ENCODE data around the gene S1PR4.
"Not testable (repeated sequence)": the region's sequence is repeated elsewhere in the genome, so short reads cannot be mapped to it uniquely, and the experiment has no call there.

The S1PR4 gene

GRCh38 chr19:3196064-3196932 lies 17.7 kb downstream of the S1PR4 start:
- DNase-seq (ENCODE audit: low read depth), result no peak

DNA sequence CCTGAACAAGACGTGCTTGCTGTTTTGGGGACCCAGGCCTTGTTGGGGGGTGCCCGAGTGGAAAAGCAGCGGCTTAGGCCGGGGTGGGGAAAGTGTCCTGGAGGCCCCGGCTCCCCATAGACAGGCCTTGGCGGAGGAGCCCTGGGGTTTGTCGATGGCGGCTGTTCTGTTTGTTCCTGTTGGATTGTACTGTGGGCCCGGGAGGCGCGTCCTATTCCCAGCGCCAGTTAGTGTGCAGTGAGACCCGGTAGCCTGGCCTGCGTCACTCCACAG lies 18.3 kb downstream of the S1PR4 start:
- no peak for DNase-seq (ENCODE audit: low read depth)

GRCh38 chr19:3198901-3199700 lies 20.5 kb downstream of the S1PR4 start:
- DNase-seq (ENCODE audit: low read depth), result no peak

DNA sequence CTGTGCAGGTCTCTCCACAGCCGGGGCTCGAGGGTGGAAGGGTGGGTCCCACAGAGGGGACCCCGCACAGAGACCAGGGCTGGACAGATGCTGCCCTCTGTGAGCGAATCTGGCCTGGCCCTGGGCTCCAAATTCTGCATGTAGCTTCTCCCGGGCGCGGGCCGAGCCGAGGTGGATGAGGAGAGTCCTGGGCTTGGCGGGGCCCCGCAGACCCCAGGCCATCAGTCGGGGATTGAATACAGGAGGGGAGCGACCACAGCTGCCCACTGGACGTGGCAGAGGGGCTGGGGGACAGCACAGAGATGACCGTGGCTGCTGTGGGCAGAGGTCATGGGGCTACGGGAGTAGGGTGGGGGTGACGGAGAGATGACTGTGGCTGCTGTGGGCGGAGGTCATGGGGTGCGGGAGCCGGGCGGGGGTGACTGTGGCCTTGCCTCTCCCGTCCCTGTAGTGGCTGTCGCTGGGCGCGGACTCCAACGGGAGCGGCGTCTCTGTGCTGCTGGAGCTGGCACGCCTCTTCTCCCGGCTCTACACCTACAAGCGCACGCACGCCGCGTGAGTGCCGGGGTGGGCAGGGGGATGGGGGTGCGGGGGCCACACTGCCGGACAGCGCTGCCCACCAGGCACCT lies 22.6 kb downstream of the S1PR4 start:
- no peak for DNase-seq (ENCODE audit: low read depth)

DNA sequence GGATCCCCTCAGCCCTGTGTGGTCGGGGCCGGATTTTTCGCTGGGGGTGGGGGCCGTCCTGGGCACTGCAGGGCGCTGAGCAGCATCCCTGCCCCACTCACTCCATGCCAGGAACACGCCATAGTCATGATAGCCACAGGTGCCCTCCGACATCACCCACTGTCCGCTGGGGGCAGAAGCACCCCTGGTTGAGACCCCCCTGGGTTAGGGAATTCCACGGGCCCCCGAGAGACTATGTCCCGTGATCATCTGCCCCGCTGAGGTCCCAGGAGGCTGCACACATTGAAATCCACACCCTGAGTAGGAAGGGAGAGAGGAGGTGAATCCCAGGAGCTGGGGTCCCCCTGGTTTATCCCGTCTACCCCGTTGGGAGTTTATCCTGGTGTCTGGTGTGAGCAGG lies 23.3 kb downstream of the S1PR4 start:
- no peak for DNase-seq (ENCODE audit: low read depth)

- no peak for DNase-seq (ENCODE audit: low read depth)
Observed at GRCh38 chr19:3202346-3202745, 23.8 kb downstream of the S1PR4 start.

- DNase-seq (ENCODE audit: low read depth), result not testable (repeated sequence)
Observed at GRCh38 chr19:3202895-3203294, 24.3 kb downstream of the S1PR4 start.

DNA sequence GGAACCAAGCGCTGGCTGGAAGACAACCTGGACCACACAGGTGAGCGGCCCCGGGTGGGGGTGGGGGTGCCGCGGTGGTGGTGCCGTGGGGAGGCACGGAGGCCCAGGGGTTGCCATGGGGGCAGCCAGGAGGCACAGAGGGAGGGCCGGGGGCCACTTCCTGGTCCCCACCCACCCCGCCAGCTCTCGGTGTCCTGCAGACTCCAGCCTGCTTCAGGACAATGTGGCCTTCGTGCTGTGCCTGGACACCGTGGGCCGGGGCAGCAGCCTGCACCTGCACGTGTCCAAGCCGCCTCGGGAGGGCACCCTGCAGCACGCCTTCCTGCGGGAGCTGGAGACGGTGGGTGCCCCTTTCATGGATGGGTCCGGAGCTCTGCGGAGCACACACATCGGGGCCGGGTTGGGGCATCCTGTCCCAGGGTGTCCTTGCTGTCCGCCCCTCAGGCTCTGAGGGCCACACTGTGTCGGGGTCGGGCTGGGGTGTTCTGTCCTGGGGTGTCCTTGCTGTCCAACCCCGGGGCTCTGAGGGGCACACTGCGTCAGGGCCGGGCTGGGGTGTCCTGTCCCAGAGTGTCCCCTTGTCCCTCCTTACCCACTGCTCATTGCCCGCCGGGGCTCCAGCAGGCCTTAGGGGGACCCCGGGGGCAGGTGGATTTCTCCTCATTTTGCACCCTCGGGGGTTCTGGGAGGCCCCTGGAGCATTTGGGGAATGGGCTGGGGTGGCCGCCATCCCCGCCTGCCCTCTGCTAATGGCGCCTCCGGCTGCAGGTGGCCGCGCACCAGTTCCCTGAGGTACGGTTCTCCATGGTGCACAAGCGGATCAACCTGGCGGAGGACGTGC lies 25.5 kb downstream of the S1PR4 start:
- DNase-seq (ENCODE audit: low read depth), result no peak

- DNase-seq (ENCODE audit: low read depth), result no peak
Observed at GRCh38 chr19:3204646-3205275, 26.2 kb downstream of the S1PR4 start.

DNA sequence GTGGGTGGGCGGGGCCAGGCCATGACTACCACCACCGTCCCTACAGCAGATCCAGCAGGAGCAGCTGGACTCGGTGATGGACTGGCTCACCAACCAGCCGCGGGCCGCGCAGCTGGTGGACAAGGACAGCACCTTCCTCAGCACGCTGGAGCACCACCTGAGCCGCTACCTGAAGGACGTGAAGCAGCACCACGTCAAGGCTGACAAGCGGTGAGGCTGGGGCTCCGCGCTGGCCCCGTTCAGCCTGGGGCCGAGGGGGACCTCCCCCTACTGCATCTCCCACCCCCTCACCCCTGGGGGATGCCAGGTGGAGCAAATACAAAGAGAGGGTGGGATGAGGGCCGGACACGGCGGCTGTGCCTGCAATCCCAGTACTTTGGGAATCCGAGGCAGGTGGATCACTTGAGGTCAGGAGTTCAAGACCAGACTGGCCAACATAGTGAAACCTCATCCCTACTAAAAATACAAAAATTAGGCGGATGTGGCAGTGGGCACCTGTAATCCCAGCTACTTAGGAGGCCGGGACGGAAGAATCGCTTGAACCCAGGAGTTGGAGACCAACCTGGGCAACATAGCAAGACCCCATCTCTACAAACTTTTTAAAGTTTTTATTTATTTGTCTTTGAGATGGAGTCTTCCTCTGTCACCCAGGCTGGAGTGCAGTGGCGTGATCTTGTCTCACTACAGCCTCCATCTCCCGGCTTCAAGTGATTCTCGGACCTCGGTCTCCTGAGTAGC lies 27.8 kb downstream of the S1PR4 start:
- DNase-seq (ENCODE audit: low read depth), result no peak

DNA sequence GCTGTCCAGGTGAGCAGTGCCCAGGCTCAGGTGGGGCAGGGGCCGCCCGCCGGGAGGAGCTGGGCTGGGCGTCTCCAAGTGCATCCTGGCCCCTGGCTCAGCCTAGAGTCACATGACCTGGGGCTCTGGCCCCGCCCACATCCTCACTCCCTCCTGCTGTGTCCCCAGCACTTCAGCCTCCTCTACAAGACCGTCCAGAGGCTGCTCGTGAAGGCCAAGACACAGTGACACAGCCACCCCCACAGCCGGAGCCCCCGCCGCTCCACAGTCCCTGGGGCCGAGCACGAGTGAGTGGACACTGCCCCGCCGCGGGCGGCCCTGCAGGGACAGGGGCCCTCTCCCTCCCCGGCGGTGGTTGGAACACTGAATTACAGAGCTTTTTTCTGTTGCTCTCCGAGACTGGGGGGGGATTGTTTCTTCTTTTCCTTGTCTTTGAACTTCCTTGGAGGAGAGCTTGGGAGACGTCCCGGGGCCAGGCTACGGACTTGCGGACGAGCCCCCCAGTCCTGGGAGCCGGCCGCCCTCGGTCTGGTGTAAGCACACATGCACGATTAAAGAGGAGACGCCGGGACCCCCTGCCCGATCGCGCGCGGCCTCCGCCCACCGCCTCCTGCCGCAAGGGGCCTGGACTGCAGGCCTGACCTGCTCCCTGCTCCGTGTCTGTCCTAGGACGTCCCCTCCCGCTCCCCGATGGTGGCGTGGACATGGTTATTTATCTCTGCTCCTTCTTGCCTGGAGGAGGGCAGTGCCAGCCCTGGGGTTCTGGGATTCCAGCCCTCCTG lies 29.1 kb downstream of the S1PR4 start:
- DNase-seq (ENCODE audit: low read depth), result no peak

DNA sequence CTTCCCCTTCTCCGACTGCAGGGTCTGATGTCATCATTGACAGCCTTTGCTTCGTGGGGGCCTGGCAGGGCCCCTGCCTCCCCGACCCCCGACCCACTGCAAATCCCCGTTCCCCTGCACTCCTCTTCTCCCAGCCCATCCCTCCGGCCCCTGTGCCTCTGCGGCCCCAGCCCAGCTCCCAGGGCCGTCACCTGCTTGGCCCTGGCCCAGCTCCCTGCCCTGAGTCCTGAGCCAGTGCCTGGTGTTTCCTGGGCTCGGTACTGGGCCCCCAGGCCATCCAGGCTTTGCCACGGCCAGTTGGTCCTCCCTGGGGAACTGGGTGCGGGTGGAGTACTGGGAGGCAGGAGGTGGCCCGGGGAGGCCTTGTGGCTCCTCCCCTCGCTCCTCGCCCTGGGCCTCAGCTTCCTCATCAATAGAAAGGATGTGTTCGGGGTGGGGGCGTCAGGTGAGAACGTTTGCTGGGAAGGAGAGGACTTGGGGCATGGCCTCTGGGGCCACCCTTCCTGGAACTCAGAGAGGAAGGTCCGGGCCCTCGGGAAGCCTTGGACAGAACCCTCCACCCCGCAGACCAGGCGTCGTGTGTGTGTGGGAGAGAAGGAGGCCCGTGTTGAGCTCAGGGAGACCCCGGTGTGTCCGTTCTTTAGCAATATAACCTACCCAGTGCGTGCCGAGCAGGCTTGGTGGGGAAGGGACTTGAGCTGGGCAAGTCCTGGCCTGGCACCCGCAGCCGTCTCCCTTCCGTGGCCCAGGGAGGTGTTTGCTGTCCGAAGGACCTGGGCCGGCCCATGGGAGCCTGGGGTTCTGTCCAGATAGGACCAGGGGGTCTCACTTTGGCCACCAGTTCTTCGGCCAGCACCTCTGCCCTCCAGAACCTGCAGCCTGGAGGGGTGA lies 30.0 kb downstream of the S1PR4 start:
- no peak for DNase-seq (ENCODE audit: low read depth)

- peak; percentile 35 for DNase-seq (ENCODE audit: low read depth)
Observed at GRCh38 chr19:3210347-3211017, 31.9 kb downstream of the S1PR4 start.

- no peak for DNase-seq (ENCODE audit: low read depth)
Observed at GRCh38 chr19:3211191-3211590, 32.6 kb downstream of the S1PR4 start.

- no peak for DNase-seq (ENCODE audit: low read depth)
Observed at GRCh38 chr19:3213159-3213558, 34.6 kb downstream of the S1PR4 start.

DNA sequence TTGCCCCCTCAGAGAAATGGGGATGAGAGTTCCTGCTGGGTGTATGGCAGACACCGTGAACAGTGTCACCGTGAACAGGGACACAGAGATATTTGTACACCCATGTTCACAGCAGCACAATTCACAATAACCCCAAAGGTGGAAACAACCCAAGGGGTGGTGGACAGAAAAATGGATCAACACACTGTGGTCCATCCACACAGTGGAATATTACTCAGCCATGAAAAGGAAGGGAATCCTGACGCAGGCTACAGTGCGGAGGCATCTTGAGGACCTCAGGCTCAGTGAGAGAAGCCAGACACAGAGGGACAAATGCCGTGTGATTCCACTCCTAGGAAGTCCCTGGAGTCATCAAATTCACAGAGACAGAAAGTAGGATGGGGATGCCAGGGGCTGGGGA lies 38.3 kb downstream of the S1PR4 start:
- DNase-seq (ENCODE audit: low read depth), result no peak

GRCh38 chr19:3220576-3220975 lies 42.0 kb downstream of the S1PR4 start:
- DNase-seq (ENCODE audit: low read depth), result no peak

- DNase-seq (ENCODE audit: low read depth), result not testable (repeated sequence)
Observed at GRCh38 chr19:3221576-3221975, 43.0 kb downstream of the S1PR4 start.

GRCh38 chr19:3222709-3223108 lies 44.1 kb downstream of the S1PR4 start:
- no peak for DNase-seq (ENCODE audit: low read depth)

Data from stimulated activated CD8-positive, alpha-beta memory T cell treated with anti-CD3 and anti-CD28 coated beads, Interleukin-15, amount 100 ng/mL, for 24 hours (primary cell).